HG02759 (cell line): Measurements from ENCODE around the gene DUSP28.
"Not testable (repeated sequence)": the region's sequence is repeated elsewhere in the genome, so short reads cannot be mapped to it uniquely, and the experiment has no call there.

Experiments
- ATAC-seq: cut with Tn5 transposase; IDR thresholded peaks from one replicate; pipeline ENCODE4 v1.9.1; 2021; ENCODE audit warnings: mild to moderate bottlenecking, moderate library complexity; ENCODE audit not compliant: unreplicated experiment

DUSP28 gene

DNA sequence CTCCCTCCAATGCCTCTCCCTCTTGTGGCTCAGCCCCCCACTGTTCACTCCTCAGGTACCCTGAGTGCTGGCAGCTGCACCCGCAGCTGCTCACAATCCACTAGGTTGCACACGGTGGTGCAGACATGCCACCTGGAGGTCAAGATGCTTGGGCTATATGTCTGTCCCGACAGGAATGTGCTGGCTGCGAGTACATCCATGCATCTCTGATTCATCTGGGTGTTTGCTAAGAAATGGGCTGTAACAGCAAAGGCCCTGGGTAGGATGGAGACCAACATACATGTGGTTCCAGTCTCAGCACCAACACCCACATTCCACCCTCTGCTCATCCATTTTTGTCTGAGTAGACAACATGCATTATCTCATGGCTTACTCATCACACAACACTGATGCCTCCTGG lies 33.6 kb upstream of the DUSP28 start:
- no peak for ATAC-seq

DNA sequence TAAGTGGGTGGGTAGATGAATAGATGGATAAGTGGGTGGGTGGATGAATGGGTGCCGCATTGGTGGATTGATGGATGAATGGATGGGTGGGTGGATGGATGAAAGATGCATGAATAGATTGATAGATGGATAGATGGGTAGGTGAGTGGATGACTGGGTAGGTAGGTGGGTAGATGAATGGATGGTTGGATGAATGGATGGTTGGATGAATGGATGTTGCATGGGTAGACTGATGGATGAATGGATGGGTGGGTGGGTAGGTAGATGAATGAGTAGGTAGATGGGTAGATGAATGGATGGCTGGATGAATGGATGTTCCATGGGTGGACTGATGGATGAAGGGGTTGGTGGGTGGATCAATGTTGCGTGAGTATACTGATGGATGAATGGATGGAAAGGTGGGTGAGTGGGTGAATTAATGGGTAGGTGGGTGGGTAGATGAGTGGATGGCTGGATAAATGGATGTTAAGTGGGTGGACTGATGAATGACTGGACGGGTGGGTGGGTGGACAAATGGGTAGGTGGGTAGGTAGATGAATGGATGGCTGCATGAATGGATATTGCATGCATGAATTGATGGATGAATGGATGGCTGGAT lies 32.9 kb upstream of the DUSP28 start:
- no peak for ATAC-seq

DNA sequence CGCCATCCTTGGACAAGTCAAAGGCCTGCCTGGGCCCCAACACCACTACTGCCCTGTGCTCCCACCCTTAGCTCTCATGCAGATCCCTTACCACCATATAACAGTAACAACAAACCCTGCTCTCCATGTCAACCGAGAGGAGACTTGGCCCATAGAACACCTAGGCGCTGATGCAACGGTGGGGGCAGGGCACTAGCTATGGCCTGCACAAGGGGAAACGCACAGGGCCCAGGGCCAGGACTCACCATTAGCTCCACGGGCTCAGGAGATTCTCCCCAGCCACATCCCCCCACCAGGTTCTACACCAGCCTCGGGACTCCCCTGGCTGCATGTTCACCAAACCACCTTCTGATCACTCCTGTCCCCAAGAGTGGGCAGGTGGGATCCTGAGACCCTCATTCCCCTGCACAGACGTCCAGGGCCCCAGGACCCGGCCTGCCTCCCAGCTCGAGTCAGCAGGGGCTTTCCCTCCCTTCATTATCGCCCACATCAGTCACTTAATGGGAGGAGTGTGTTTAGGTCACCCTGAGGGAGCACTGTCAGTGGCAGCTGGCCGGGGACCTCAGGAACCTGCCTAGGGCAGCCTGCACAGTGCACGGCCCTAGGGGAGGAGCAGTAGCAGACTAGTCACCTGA lies 31.6 kb upstream of the DUSP28 start:
- no peak for ATAC-seq

DNA sequence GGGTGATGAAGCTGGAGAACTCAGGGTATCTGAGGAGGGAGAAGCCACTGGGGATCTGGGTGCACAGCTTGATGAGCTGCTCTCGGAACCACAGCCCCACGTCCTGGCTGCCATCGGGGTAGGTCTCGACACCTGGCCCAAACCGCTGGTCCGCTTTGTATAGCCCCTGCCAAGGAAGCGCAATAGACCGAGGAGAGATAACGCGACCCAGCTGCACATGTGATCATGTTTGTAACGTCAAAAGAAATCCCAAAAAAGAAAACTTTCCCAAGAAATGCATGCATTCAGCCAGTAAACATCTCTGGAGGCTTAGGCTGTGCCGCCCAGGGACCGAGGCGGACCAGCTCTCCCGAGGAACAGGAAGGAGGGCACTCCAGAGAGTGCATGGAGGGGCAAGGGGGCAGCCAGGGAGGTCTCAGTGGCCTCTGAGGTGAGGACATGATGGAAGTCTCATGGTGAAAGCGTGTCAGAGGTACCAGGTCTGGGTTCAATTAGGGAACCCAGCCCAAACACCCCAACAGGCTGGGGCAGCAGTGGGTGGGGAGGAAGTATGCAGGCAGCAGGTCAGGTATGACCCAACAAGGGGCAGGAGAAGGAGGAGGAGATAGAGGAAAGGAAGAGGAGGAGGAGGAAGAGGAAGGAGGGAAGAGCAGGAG lies 30.7 kb upstream of the DUSP28 start:
- ATAC-seq, result no peak

GRCh38 chr2:240530181-240530580 lies 30.0 kb upstream of the DUSP28 start:
- ATAC-seq, result no peak

- no peak for ATAC-seq
These were observed 29.1 kb upstream of the DUSP28 start for GRCh38 chr2:240531038-240531437.

DNA sequence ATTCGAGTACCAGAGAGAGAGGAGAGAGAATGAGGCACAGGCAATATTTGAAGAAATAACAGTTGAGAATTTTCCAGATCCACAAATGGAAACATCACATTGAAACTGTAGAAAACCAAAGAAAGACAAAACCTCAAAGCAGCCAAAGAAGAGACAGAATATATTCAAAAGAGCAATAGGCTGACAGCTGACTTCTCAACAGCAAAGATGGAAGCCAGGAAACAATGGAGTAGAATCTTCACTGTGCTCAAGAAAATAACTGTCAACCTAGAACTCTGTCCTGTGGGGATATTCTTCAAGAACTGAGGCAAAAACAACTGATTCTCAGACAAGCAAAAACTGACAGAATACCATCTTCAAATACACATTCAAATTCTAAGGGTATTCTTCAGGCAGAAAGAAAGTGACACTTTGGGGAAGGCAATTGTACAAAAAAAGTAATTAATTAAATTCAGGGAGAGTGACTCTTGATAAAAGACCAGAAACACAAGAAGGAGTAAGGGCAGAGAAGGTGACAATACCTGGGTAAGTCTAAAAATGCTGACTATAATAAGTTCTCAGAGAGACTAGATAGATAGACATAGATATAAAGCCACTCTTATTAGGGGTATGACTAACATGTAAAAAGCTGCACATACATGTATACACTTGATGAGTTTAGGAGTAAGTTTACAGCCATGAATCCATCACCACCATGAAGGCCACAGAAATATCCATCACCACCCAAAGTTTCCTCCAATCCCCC lies 28.0 kb upstream of the DUSP28 start:
- no peak for ATAC-seq

GRCh38 chr2:240538031-240538780 lies 22.0 kb upstream of the DUSP28 start:
- no peak for ATAC-seq

DNA sequence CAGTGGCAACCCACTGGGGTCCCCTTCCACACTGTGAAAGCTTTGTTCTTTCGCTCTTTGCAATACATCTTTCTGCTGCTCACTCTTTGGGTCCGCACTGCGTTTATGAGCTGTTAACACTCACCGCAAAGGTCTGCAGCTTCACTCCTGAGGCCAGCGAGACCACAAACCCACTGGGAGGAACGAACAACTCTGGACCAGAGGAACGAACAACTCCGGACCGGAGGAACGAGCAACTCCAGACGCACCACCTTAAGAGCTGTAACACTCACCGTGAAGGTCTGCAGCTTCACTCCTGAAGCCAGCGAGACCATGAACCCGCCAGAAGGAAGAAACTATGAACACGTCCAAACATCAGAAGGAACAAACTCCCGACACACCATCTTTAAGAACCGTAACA lies 21.1 kb upstream of the DUSP28 start:
- ATAC-seq, result not testable (repeated sequence)

GRCh38 chr2:240539906-240540305 lies 20.3 kb upstream of the DUSP28 start:
- ATAC-seq, result no peak

GRCh38 chr2:240551288-240551687 lies 8.9 kb upstream of the DUSP28 start:
- no peak for ATAC-seq

DNA sequence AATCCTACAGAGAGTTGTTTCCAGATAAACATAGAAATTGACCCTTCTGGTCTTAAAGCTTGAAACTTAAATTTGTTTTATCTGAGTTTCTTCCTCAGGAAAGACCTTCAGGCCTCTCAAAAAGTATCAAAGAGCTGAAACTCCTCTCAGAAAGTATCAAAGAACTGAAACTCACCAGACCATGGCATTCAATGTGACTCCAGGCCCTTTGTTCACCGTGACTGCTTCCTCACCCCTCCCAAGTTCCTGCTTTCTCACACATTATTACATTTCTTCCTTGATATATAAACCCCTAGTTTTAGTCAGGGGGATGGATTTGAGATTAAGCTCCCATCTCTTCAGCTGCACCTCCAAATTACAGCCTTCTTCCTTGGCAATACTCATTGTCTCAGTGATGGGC lies 8.3 kb upstream of the DUSP28 start:
- ATAC-seq, result no peak

DNA sequence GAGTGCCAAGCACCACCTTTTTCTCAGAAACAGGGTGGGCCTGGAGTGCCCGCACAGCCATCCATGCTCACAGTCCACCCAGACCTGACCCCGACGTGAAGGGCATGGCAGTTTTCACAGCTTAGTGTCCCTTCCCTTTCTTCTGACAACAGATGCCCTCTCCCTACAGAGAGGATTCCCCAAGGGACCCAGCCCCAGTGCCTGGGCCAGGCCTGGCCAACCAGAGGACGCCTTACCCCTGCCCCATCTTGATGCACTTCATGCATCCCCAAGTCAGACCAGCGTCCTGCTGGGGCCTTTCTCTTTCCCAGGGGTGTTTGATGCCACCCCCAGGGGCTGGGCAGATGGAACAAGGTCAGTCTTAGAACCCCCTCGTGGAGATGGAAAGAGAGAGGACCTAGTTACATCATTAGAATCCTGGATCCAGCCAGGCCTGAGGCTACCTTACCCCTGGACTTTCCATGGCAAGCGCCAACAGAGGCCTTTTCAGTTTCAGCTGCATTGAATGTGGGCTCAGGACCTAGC lies 6.1 kb upstream of the DUSP28 start:
- ATAC-seq, result no peak

DNA sequence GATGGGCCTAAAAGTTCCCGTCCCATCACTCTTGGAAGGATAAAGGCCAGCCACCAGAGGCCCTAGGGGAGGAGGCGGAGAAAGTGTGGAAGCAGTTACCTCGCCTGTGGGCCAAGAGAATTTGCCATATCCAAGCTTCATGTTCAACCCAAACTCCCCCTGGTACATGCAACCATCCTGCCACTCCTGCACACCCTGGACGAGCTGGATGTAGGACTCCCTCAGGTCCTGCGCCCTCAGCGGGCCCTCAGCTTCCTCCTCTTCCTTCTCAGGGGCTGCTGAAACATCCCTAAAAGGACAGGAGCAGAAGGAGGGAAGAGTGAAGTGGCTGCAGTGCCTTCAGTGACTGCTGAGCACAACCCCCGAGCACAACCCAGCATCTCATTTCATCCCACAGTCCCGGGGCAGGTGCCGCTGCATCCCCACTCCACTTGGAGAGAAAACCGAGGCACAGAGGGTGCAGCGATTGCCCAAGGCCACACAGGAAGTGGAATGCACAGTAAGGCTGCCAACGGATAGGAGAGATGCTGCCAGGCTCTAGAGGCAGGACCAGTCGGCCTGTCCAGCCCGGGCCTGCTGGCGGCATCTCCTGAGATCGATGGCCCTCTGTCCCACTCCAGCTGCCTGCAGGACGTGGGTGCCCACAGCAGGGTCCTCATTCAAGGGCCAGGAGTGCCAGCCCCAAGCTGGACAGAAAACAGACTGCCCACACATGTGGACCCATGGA lies 5.2 kb upstream of the DUSP28 start:
- ATAC-seq, result no peak

DNA sequence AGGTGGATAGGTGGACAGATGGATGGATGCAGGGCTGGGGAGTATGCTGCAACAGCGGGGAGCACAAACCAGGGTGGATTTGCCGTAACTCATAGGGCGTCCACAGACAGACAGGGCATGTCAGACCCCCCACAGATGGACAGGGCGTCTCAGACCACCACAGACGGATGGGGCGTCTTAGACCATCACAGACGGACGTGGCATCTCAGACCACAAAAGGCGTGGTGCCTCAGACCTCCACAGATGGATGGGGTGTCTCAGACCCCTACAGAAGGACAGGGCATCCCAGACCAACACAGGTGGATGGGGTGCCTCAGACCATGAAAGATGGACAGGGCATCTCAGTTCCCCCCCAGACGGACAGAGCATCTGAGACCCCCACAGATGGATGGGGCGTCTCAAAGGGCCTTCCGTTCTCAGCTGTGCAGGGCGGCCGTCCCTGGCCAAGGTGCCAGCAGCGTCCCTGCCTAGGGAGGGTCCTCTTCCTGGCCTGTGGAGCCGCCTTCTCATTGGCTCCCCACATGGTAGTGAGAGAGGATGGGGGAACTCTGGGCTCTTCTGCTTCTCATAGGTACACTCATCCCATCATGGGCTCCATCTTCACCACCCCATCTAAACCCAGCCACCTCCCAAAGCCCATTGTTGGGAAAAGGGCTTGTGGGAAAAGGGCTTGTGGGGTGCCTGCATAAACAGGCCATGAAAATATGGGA lies 4.5 kb upstream of the DUSP28 start:
- no peak for ATAC-seq

DNA sequence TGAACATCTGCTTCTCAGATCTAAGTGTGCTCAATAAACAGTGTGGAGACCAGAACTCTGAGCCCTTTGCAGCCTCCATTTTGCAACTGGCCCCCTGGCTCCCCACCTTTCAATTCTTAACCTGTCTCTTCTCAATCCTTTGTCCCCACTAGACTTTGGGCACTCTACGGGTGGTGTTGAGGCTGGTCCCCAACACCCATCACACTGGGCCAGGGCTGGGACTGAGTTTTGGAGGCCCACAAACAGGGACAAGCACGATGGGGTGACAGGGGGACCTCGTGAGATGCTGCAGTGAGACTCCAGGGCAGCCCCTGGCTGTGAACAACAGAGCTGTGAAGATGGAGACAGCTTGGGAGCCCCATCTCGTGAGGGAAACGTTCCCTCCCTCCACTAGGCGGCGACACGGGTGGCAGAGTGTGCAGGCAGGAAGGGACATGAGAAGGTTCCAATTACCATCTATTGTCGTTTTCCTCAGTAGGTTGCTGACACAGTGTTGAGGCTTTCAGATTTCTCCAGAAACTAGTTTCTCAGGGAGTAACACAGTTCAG lies 3.5 kb upstream of the DUSP28 start:
- no peak for ATAC-seq

- ATAC-seq, result no peak
These were observed 2.9 kb upstream of the DUSP28 start for GRCh38 chr2:240557101-240557751.

- no peak for ATAC-seq
These were observed 2.3 kb upstream of the DUSP28 start, which contains the start of gene ANKMY1 for GRCh38 chr2:240557808-240558207. Gene ANKMY1, minus strand, starts transcription at chr2:240557988. Its CDS starts 653 bp downstream, at chr2:240557335.
